ENCODE results near the gene ZGPAT. TPM values are rescaled to one million over a fixed set of nuclear protein-coding genes. Genes with fewer than 3 reads are reported as not detected.

Gene ZGPAT
- total RNA-seq, 4 donors from 2014 or later = 13.4 to 20.8 (median 15.5) TPM

DNA sequence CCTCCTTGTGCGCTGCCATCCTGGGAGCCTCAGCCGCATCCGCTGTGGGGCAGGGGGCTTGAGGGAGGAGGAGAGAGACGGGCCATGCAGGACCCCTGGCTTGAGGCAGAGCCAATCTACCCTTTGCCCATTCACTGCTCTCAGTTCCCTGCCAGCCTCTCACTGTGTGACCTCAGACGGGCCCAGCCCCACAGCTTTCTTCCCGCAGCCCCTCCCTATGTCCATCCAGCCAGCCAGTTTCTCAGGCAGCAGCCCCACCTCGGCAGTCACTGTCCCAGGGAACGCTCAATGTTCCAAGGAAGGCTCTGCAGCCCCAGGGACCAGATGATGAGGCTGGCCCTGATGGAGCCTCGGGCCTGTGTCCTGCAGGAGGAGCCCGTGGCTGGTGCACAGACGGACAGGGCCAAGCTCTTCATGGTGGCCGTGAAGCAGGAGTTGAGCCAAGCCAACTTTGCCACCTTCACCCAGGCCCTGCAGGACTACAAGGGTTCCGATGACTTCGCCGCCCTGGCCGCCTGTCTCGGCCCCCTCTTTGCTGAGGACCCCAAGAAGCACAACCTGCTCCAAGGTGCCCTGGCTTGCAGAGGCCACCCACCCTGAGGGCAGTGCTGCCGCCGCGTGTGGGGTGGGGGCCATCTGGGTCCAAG lies 15.3 kb upstream of the ZGPAT start:
- DNase-seq = no peak
- intact Hi-C loops (cut with DNase I; ENCODE audit: low total_unique reads) = no loop called here
- no peaks in the 10 kb centered on the region for H3K9me3 ChIP-seq
- H3K36me3 ChIP-seq = peaks cover 0 to 7% of the 10 kb centered on the region in 2 donors
- no peak overlapping the region for H3K27ac ChIP-seq
- peak; percentile 7 to 16 for ATAC-seq
- no peak overlapping the region for H3K4me3 ChIP-seq
- TF ChIP-seq POLR2A (IDR thresholded peaks at IDR 0.05) = no peak
- TF ChIP-seq, protein P1, sequence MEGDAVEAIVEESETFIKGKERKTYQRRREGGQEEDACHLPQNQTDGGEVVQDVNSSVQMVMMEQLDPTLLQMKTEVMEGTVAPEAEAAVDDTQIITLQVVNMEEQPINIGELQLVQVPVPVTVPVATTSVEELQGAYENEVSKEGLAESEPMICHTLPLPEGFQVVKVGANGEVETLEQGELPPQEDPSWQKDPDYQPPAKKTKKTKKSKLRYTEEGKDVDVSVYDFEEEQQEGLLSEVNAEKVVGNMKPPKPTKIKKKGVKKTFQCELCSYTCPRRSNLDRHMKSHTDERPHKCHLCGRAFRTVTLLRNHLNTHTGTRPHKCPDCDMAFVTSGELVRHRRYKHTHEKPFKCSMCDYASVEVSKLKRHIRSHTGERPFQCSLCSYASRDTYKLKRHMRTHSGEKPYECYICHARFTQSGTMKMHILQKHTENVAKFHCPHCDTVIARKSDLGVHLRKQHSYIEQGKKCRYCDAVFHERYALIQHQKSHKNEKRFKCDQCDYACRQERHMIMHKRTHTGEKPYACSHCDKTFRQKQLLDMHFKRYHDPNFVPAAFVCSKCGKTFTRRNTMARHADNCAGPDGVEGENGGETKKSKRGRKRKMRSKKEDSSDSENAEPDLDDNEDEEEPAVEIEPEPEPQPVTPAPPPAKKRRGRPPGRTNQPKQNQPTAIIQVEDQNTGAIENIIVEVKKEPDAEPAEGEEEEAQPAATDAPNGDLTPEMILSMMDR (IDR thresholded peaks at IDR 0.05 in 4 of 5, conservative IDR thresholded peaks at IDR 0.05 in 1 of 5) = no peak
- in situ Hi-C loops (cut with MboI; ENCODE audit: low sequenced_read_pairs in 4 of 4) = no loop called here
- no peaks in the 10 kb centered on the region for H3K27me3 ChIP-seq
- peaks cover 18 to 22% of the 10 kb centered on the region in 2 donors for H3K4me1 ChIP-seq

DNA sequence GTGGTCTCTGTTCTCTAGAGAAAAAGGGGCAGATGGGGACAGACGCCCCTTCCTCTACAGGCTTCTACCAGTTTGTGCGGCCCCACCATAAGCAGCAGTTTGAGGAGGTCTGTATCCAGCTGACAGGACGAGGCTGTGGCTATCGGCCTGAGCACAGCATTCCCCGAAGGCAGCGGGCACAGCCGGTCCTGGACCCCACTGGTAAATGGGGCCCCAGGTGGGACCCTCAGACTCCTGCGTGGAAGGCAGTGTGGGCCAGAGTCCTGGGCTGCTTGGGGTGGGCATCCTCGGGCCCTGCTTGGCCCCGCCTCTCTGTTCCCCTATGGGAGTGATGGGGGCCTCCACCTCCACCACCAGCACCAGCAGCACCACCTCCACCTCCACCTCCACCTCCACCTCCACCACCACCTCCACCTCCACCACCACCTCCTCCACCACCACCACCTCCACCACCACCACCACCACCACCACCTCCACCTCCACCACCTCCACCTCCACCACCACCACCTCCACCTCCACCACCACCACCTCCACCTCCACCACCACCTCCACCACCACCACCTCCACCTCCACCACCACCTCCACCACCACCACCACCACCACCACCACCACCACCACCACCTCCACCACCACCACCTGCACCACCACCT lies 14.6 kb upstream of the ZGPAT start:
- no peaks in the 10 kb centered on the region for H3K27me3 ChIP-seq
- H3K36me3 ChIP-seq = peaks cover 0 to 7% of the 10 kb centered on the region in 2 donors
- no peak overlapping the region for H3K4me3 ChIP-seq
- no peaks in the 10 kb centered on the region for H3K9me3 ChIP-seq
- TF ChIP-seq POLR2A (IDR thresholded peaks at IDR 0.05) = no peak
- TF ChIP-seq, protein P1 (IDR thresholded peaks at IDR 0.05 in 4 of 5, conservative IDR thresholded peaks at IDR 0.05 in 1 of 5) = no peak
- DNase-seq (no peak), ATAC-seq (no peak)
- no peak overlapping the region for H3K27ac ChIP-seq
- in situ Hi-C loops (cut with MboI; ENCODE audit: low sequenced_read_pairs in 4 of 4) (no loop called here), intact Hi-C loops (cut with DNase I; ENCODE audit: low total_unique reads) (no loop called here)
- H3K4me1 ChIP-seq = peaks cover 17 to 20% of the 10 kb centered on the region in 2 donors

DNA sequence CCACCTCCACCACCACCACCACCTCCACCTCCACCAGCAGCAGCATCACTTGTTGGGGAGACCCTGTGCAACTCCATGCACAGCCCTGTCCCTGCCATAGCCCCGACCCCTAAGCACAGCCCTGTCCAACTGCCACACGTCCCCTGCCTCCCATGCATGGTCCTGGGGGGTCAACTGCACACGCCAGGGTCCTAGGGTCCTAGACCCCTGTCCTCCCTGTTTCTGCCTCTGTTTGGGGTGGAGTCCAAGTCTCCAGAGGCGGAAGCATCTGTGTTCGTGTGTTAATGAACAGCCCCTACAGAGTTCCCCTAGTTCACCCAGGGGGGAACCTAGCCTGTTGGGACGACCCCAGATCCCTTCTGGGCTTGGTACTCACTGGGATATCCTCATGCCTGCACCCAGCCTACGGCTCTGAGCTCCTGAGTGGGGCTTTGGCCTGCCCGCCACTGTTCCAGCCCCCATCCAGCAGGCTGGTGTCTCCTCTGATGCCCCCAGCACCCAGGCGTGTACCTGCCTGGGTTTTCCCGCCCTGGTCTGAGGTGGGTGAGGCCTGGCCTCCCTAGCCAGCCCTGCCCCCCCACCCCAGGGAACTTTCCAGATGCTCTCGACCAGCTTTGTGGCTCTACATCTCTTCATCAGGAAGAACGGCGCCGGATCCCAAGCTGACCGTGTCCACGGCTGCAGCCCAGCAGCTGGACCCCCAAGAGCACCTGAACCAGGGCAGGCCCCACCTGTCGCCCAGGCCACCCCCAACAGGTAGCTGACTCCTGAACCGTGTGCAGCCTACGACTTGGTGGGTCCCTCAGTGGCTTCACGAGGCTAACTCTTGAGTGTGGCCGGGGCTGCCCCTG lies 13.9 kb upstream of the ZGPAT start:
- in situ Hi-C loops (cut with MboI; ENCODE audit: low sequenced_read_pairs in 4 of 4) = no loop called here
- peaks cover 24 to 25% of the 10 kb centered on the region in 2 donors for H3K4me1 ChIP-seq
- peak in 1 of 2 donors; percentile 9 for DNase-seq
- no peaks in the 10 kb centered on the region for H3K9me3 ChIP-seq
- H3K36me3 ChIP-seq = peaks cover 0 to 7% of the 10 kb centered on the region in 2 donors
- no peak for ATAC-seq
- intact Hi-C loops (cut with DNase I; ENCODE audit: low total_unique reads) = no loop called here
- no peak overlapping the region for H3K27ac ChIP-seq
- H3K4me3 ChIP-seq = no peak overlapping the region
- no peaks in the 10 kb centered on the region for H3K27me3 ChIP-seq
- no peak for TF ChIP-seq POLR2A (IDR thresholded peaks at IDR 0.05)
- TF ChIP-seq, protein P1 (IDR thresholded peaks at IDR 0.05 in 4 of 5, conservative IDR thresholded peaks at IDR 0.05 in 1 of 5) = no peak

DNA sequence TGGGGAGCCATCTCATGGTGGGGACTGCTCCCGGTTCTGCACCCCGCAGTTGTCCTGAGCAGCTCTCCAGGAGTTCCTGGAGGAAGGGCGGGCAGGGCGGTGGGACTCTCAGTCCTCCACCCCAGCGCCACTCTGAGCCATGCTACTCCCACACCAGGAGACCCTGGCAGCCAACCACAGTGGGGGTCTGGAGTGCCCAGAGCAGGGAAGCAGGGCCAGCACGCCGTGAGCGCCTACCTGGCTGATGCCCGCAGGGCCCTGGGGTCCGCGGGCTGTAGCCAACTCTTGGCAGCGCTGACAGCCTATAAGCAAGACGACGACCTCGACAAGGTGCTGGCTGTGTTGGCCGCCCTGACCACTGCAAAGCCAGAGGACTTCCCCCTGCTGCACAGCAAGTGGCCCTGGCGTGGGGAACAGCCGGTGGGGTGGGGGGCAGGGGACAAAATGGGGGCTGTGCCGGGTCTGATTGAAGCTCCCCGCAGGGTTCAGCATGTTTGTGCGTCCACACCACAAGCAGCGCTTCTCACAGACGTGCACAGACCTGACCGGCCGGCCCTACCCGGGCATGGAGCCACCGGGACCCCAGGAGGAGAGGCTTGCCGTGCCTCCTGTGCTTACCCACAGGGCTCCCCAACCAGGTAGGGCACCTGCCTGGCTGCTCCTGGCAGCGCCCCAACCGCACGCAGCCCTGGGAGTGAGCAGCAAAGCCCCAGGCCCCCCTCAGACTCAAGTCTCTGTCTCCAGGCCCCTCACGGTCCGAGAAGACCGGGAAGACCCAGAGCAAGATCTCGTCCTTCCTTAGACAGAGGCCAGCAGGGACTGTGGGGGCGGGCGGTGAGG lies 13.0 kb upstream of the ZGPAT start:
- TF ChIP-seq, protein P1 (IDR thresholded peaks at IDR 0.05 in 4 of 5, conservative IDR thresholded peaks at IDR 0.05 in 1 of 5) = no peak
- no peak for TF ChIP-seq POLR2A (IDR thresholded peaks at IDR 0.05)
- H3K4me1 ChIP-seq = peaks cover 30 to 32% of the 10 kb centered on the region in 2 donors
- intact Hi-C loops (cut with DNase I; ENCODE audit: low total_unique reads) (no loop called here), in situ Hi-C loops (cut with MboI; ENCODE audit: low sequenced_read_pairs in 4 of 4) (no loop called here)
- ATAC-seq = no peak
- peaks cover 0 to 7% of the 10 kb centered on the region in 2 donors for H3K36me3 ChIP-seq
- H3K9me3 ChIP-seq = no peaks in the 10 kb centered on the region
- H3K4me3 ChIP-seq = no peak overlapping the region
- no peaks in the 10 kb centered on the region for H3K27me3 ChIP-seq
- no peak overlapping the region for H3K27ac ChIP-seq
- peak in 1 of 2 donors; percentile 13 for DNase-seq
